Smooth muscle cell (in vitro differentiated cells): ENCODE measurements around the gene ADAMTS2. TPM values are rescaled to one million over a fixed set of nuclear protein-coding genes. Genes with fewer than 3 reads are reported as not detected.

Experiments
- DNase-seq: peaks from one replicate; lab custom pipeline; 2025; ENCODE audit not compliant: unreplicated experiment; lab: John Stamatoyannopoulos, UW
- H2AFZ ChIP-seq: fragments of 200-600 bp; sonication (generic); 2 replicates; pipeline ENCODE4 v1.6.0; 2016; ENCODE audit warnings: antibody characterized with exemption, low read depth, mild to moderate bottlenecking
- H3F3A ChIP-seq: fragments of 200-600 bp; sonication (generic); 2 replicates; pipeline ENCODE4 v1.6.0; 2017; ENCODE audit warnings: antibody characterized with exemption, low read depth
- H3K27ac ChIP-seq: fragments of 200-600 bp; sonication (generic); 2 replicates; pipeline ENCODE4 v1.5.1; 2016; ENCODE audit warnings: low read depth, mild to moderate bottlenecking
- H3K27me3 ChIP-seq: fragments of 200-600 bp; sonication (generic); 2 replicates; pipeline ENCODE4 v1.6.1; 2016; ENCODE audit warnings: low read depth, mild to moderate bottlenecking
- H3K36me3 ChIP-seq: fragments of 200-600 bp; sonication (generic); 2 replicates; pipeline ENCODE4 v1.5.1; 2016; ENCODE audit warnings: low read depth
- H3K4me1 ChIP-seq: fragments of 200-600 bp; sonication (generic); 2 replicates; pipeline ENCODE4 v1.5.1; 2016; ENCODE audit warnings: low read depth
- H3K4me2 ChIP-seq: fragments of 200-600 bp; sonication (generic); 2 replicates; pipeline ENCODE4 v1.6.0; 2016; ENCODE audit warnings: mild to moderate bottlenecking
- H3K4me3 ChIP-seq: fragments of 200-600 bp; sonication (generic); 2 replicates; pipeline ENCODE4 v1.5.1; 2016; ENCODE audit warnings: mild to moderate bottlenecking
- H3K79me2 ChIP-seq: fragments of 200-600 bp; sonication (generic); 2 replicates; pipeline ENCODE4 v1.6.0; 2016; ENCODE audit warnings: low read depth, mild to moderate bottlenecking
- H3K9ac ChIP-seq: fragments of 200-600 bp; sonication (generic); 2 replicates; pipeline ENCODE4 v1.6.0; 2016; ENCODE audit warnings: low read depth
- H3K9me3 ChIP-seq: fragments of 200-600 bp; sonication (generic); replicated peaks from 2 replicates; pipeline ENCODE4 v1.5.1; 2016; ENCODE audit warnings: low read depth
- H4K20me1 ChIP-seq: fragments of 200-600 bp; sonication (generic); 2 replicates; pipeline ENCODE4 v1.6.0; 2016; ENCODE audit warnings: low read depth
- CTCF ChIP-seq: fragments of 200-600 bp; sonication (generic); IDR thresholded peaks from 2 replicates; pipeline ENCODE4 v1.5.1; 2017; ENCODE audit warnings: borderline replicate concordance, mild to moderate bottlenecking, antibody characterized with exemption; ENCODE audit not compliant: insufficient read depth, poor library complexity, severe bottlenecking
- WGBS: methylation state at CpG from one replicate; pipeline ENCODE4 v1.1.7; 2016; ENCODE audit warnings: low lambda C conversion rate; 5-methylcytosine and 5-hydroxymethylcytosine counted together
- polyA plus RNA-seq: library from polyadenylated mRNA; unstranded; fragments of >200 nt; fragmentation: Nextera tagmentation; extraction: Ambion mirVana; gene quantifications from 2 replicates; pipeline ENCODE4 v1.2.1, GENCODE V29; 2016
- total RNA-seq: library from RNA; depleted of rRNA; stranded (reverse); fragments of >200 nt; gene quantifications from 2 replicates; pipeline ENCODE4 v1.2.3, GENCODE V29; 2014

Gene ADAMTS2
- total and polyA plus RNA-seq, 2 experiments from 2014 or later = 22.8 to 37.5 TPM

GRCh38 chr5:179246227-179246626 lies 99.0 kb downstream of the ADAMTS2 start:
- no peak overlapping the region for H3K4me3 ChIP-seq
- H3K4me1 ChIP-seq = no peaks in the 10 kb centered on the region
- no peaks in the 10 kb centered on the region for H3K79me2 ChIP-seq
- H3K4me2 ChIP-seq = no peak overlapping the region
- H3K27me3 ChIP-seq = no peaks in the 10 kb centered on the region
- no peak for DNase-seq
- H3F3A ChIP-seq = no peaks in the 10 kb centered on the region
- no peak overlapping the region for H2AFZ ChIP-seq
- no peak overlapping the region for H3K27ac ChIP-seq
- no peak overlapping the region for H3K9ac ChIP-seq
- H3K36me3 ChIP-seq = no peaks in the 10 kb centered on the region
- TF ChIP-seq CTCF = no peak
- H4K20me1 ChIP-seq = no peaks in the 10 kb centered on the region
- WGBS = 96% methylated on average over 2 of the region's 2 CpGs
- H3K9me3 ChIP-seq = no peaks in the 10 kb centered on the region

GRCh38 chr5:179245031-179245430 lies 100.2 kb downstream of the ADAMTS2 start:
- no peaks in the 10 kb centered on the region for H3K79me2 ChIP-seq
- WGBS = 99% methylated on average over 4 of the region's 4 CpGs
- H3K4me2 ChIP-seq = no peak overlapping the region
- H3F3A ChIP-seq = no peaks in the 10 kb centered on the region
- H3K27ac ChIP-seq = no peak overlapping the region
- H3K9me3 ChIP-seq = no peaks in the 10 kb centered on the region
- no peak overlapping the region for H3K4me3 ChIP-seq
- H3K4me1 ChIP-seq = no peaks in the 10 kb centered on the region
- no peak for TF ChIP-seq CTCF
- no peaks in the 10 kb centered on the region for H4K20me1 ChIP-seq
- no peak overlapping the region for H3K9ac ChIP-seq
- no peak overlapping the region for H2AFZ ChIP-seq
- no peaks in the 10 kb centered on the region for H3K36me3 ChIP-seq
- DNase-seq = no peak
- no peaks in the 10 kb centered on the region for H3K27me3 ChIP-seq

- no peak overlapping the region for H3K4me2 ChIP-seq
Observed at GRCh38 chr5:179244044-179244443, 101.2 kb downstream of the ADAMTS2 start.

More at GRCh38 chr5:179244044-179244443, 101.2 kb downstream of the ADAMTS2 start:
- TF ChIP-seq CTCF = no peak
- Histone ChIP-seq H3K9ac (no peak overlapping the region), H3K36me3 (no peaks in the 10 kb centered on the region), H3K9me3 (no peaks in the 10 kb centered on the region), H3F3A (no peaks in the 10 kb centered on the region), H3K4me3 (no peak overlapping the region), H3K79me2 (no peaks in the 10 kb centered on the region), H3K27ac (no peak overlapping the region), H3K27me3 (no peaks in the 10 kb centered on the region), H4K20me1 (no peaks in the 10 kb centered on the region), H3K4me1 (no peaks in the 10 kb centered on the region), H2AFZ (no peak overlapping the region)
- no peak for DNase-seq
- WGBS = 77% methylated on average over 5 of the region's 5 CpGs
